GM21360 (cell line): Measurements from ENCODE around the gene FGB.
"Not testable (repeated sequence)": the region's sequence is repeated elsewhere in the genome, so short reads cannot be mapped to it uniquely, and the experiment has no call there.

ENCODE experiments used
- ATAC-seq: cut with Tn5 transposase; IDR thresholded peaks from one replicate; pipeline ENCODE4 v1.9.1; 2021; ENCODE audit warnings: mild to moderate bottlenecking, moderate library complexity; ENCODE audit not compliant: unreplicated experiment

The FGB gene

GRCh38 chr4:154594343-154594742 is 31.5 kb downstream of the FGB start:
- ATAC-seq: not testable (repeated sequence)

- no peak for ATAC-seq
Measured at GRCh38 chr4:154595807-154596206, 33.0 kb downstream of the FGB start.

- not testable (repeated sequence) for ATAC-seq
Measured at GRCh38 chr4:154597281-154597680, 34.5 kb downstream of the FGB start.

GRCh38 chr4:154597798-154598774 is 35.3 kb downstream of the FGB start:
- no peak for ATAC-seq

GRCh38 chr4:154602404-154603020 is 39.7 kb downstream of the FGB start:
- ATAC-seq: no peak

- no peak for ATAC-seq
Measured at GRCh38 chr4:154603033-154603943, 40.5 kb downstream of the FGB start.

GRCh38 chr4:154604696-154605200 is 41.9 kb downstream of the FGB start:
- ATAC-seq: no peak

GRCh38 chr4:154606728-154607723 is 44.2 kb downstream of the FGB start:
- no peak for ATAC-seq

- no peak for ATAC-seq
Measured at GRCh38 chr4:154608361-154609252, 45.8 kb downstream of the FGB start.

- no peak for ATAC-seq
Measured at GRCh38 chr4:154609532-154609931, 46.7 kb downstream of the FGB start.

- ATAC-seq: no peak
Measured at GRCh38 chr4:154610582-154610981, 47.8 kb downstream of the FGB start.

GRCh38 chr4:154611833-154612232 is 49.0 kb downstream of the FGB start:
- no peak for ATAC-seq

GRCh38 chr4:154612472-154613414 is 49.9 kb downstream of the FGB start, which contains the start of gene FGG:
Gene FGG (minus strand): TSS chr4:154612656. CDS start chr4:154612609, 47 bp downstream.
- ATAC-seq: no peak

GRCh38 chr4:154614306-154614705 is 51.5 kb downstream of the FGB start:
- ATAC-seq: no peak

GRCh38 chr4:154615211-154615610 is 52.4 kb downstream of the FGB start:
- no peak for ATAC-seq

- no peak for ATAC-seq
Measured at GRCh38 chr4:154616287-154616686, 53.5 kb downstream of the FGB start.

GRCh38 chr4:154616731-154617130 is 53.9 kb downstream of the FGB start:
- peak; percentile 91 for ATAC-seq
